Measurements from ENCODE around the gene KLK8. TPM values are rescaled to one million over a fixed set of nuclear protein-coding genes. Genes with fewer than 3 reads are reported as not detected.

Gene KLK8
- total and polyA plus RNA-seq, 2 donors (not counting 1 experiment from before 2014, with no cell fraction given) = not detected

DNA sequence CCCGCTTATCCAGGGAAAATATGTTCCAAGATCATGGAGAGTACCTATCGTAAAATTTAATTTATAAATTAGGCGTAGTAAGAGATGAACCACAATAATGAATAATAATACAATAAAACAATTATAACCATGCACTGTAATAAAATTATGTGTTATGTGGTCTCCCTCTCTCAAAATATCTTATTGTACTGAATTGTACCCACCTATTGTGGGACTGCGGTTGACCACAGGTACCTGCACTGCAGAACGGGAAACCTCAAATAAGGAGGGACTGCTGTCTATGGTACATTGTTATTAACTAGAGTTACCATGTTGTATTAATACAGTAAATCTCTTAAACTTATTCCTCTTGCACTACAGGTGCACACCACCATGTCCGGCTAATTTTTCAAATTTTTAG is 38.7 kb upstream of the KLK8 start:
- no peak for TF ChIP-seq EZH2 (IDR thresholded peaks at IDR 0.05; ENCODE audit: borderline replicate concordance, insufficient read depth, low read depth, low read length, poor library complexity, severe bottlenecking)
- TF ChIP-seq, protein P1, sequence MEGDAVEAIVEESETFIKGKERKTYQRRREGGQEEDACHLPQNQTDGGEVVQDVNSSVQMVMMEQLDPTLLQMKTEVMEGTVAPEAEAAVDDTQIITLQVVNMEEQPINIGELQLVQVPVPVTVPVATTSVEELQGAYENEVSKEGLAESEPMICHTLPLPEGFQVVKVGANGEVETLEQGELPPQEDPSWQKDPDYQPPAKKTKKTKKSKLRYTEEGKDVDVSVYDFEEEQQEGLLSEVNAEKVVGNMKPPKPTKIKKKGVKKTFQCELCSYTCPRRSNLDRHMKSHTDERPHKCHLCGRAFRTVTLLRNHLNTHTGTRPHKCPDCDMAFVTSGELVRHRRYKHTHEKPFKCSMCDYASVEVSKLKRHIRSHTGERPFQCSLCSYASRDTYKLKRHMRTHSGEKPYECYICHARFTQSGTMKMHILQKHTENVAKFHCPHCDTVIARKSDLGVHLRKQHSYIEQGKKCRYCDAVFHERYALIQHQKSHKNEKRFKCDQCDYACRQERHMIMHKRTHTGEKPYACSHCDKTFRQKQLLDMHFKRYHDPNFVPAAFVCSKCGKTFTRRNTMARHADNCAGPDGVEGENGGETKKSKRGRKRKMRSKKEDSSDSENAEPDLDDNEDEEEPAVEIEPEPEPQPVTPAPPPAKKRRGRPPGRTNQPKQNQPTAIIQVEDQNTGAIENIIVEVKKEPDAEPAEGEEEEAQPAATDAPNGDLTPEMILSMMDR (IDR thresholded peaks at IDR 0.05) = no peak
- WGBS (ENCODE audit: insufficient coverage) = no CpG with 5 or more reads among the region's 6 CpGs
- H3K79me2 ChIP-seq (ENCODE audit: control insufficient read depth, insufficient read depth, low read length) = no peaks in the 10 kb centered on the region
- ATAC-seq (ENCODE audit: low read depth) (no peak), DNase-seq (no peak)
- H3K9me3 ChIP-seq (ENCODE audit: control extremely low read depth in 1 of 3, control insufficient read depth in 2 of 3, insufficient read depth in 1 of 3, low read length in 2 of 3) = no peaks in the 10 kb centered on the region
- peaks cover 2% of the 10 kb centered on the region for H3K9me3 Mint-ChIP-seq (ENCODE audit: insufficient read depth)
- no peak overlapping the region for H3K4me3 Mint-ChIP-seq
- POLR2A ChIA-PET = no interaction called here
- no peaks in the 10 kb centered on the region for H3K4me1 ChIP-seq (ENCODE audit: control insufficient read depth in 2 of 2, insufficient read depth in 2 of 2, low read length in 2 of 2)
- intact Hi-C loops (cut with micrococcal nuclease) = no loop called here
- CTCF ChIA-PET = no interaction called here
- no peaks in the 10 kb centered on the region for H3K36me3 ChIP-seq (replicated peaks in 1 of 2; ENCODE audit: control extremely low read depth in 1 of 2, control insufficient read depth in 1 of 2, extremely low read depth in 1 of 2, insufficient read depth in 2 of 2, low read length in 1 of 2)
- H3K27me3 ChIP-seq (replicated peaks in 1 of 4; ENCODE audit: control extremely low read depth in 1 of 4, control insufficient read depth in 3 of 4, insufficient read depth in 4 of 4, low read length in 3 of 4) = no peaks in the 10 kb centered on the region
- H3K4me2 ChIP-seq (replicated peaks; ENCODE audit: low read depth, low read length, poor library complexity, severe bottlenecking) = no peak overlapping the region
- H3K4me3 ChIP-seq (ENCODE audit: control extremely low read depth in 1 of 5, extremely low read depth in 1 of 5, insufficient read depth in 1 of 5, low read depth in 2 of 5, low read length in 4 of 5) = no peak overlapping the region
- no peak overlapping the region for H3K9ac ChIP-seq (ENCODE audit: low read length)
- H2AFZ ChIP-seq (ENCODE audit: insufficient read depth, low read depth, low read length, poor library complexity, severe bottlenecking) = no peak overlapping the region
- H3K27ac ChIP-seq (ENCODE audit: low read length in 2 of 2) = no peak overlapping the region
- no peaks in the 10 kb centered on the region for H3K4me1 Mint-ChIP-seq
- peaks cover 10% of the 10 kb centered on the region for H3K27me3 Mint-ChIP-seq
- no peaks in the 10 kb centered on the region for H4K20me1 ChIP-seq (ENCODE audit: control insufficient read depth, insufficient read depth, low read length, poor library complexity, severe bottlenecking)
- H3K27ac Mint-ChIP-seq = no peak overlapping the region

DNA sequence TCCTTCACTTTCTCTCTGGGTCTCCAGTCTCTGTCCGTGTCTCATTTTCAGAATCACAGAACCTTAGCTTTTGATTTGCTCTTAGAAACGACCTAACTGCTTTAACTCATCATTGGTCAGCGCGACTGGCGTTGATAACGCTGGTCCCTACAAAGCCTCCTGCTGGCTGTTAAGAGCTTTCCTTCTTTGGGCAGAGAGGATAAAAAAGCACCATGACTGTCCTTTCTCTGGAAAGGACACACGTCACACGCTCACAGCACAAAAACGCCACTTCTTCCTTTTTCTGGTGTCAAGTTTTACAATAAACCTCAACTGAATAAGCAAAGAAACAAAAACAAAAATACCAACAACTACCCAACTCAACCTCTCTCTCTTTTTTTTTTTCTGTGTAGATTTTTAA is 35.1 kb upstream of the KLK8 start:
- H3K9me3 Mint-ChIP-seq (ENCODE audit: insufficient read depth) = peaks cover under 1% of the 10 kb centered on the region
- Histone ChIP-seq H3K9me3 (ENCODE audit: control extremely low read depth in 1 of 3, control insufficient read depth in 2 of 3, insufficient read depth in 1 of 3, low read length in 2 of 3) (peaks cover 0 to 3% (median 0%) of the 10 kb centered on the region in 3 donors), H2AFZ (ENCODE audit: insufficient read depth, low read depth, low read length, poor library complexity, severe bottlenecking) (no peak overlapping the region), H4K20me1 (ENCODE audit: control insufficient read depth, insufficient read depth, low read length, poor library complexity, severe bottlenecking) (no peaks in the 10 kb centered on the region), H3K79me2 (ENCODE audit: control insufficient read depth, insufficient read depth, low read length) (no peaks in the 10 kb centered on the region), H3K4me3 (ENCODE audit: control extremely low read depth in 1 of 5, extremely low read depth in 1 of 5, insufficient read depth in 1 of 5, low read depth in 2 of 5, low read length in 4 of 5) (no peak overlapping the region), H3K9ac (ENCODE audit: low read length) (no peak overlapping the region), H3K27ac (ENCODE audit: low read length in 2 of 2) (no peak overlapping the region), H3K27me3 (replicated peaks in 1 of 4; ENCODE audit: control extremely low read depth in 1 of 4, control insufficient read depth in 3 of 4, insufficient read depth in 4 of 4, low read length in 3 of 4) (peaks cover 0 to 4% (median 0%) of the 10 kb centered on the region in 4 experiments), H3K36me3 (replicated peaks in 1 of 2; ENCODE audit: control extremely low read depth in 1 of 2, control insufficient read depth in 1 of 2, extremely low read depth in 1 of 2, insufficient read depth in 2 of 2, low read length in 1 of 2) (no peaks in the 10 kb centered on the region), H3K4me1 (ENCODE audit: control insufficient read depth in 2 of 2, insufficient read depth in 2 of 2, low read length in 2 of 2) (no peaks in the 10 kb centered on the region), H3K4me2 (replicated peaks; ENCODE audit: low read depth, low read length, poor library complexity, severe bottlenecking) (no peak overlapping the region)
- ATAC-seq (ENCODE audit: low read depth) (no peak), DNase-seq (no peak)
- H3K4me1 Mint-ChIP-seq = no peaks in the 10 kb centered on the region
- H3K27me3 Mint-ChIP-seq = peaks cover 12% of the 10 kb centered on the region
- TF ChIP-seq, protein P1 (IDR thresholded peaks at IDR 0.05) = no peak
- ChIA-PET CTCF (no interaction called here), POLR2A (no interaction called here)
- H3K4me3 Mint-ChIP-seq = no peak overlapping the region
- 64% methylated on average over 6 of the region's 9 CpGs for WGBS (ENCODE audit: insufficient coverage)
- H3K27ac Mint-ChIP-seq = no peak overlapping the region
- intact Hi-C loops (cut with micrococcal nuclease) = no loop called here
